GM13977 (cell line): ENCODE data around the gene UQCC2.

Experiments used
- DNase-seq: peaks from one replicate; pipeline ENCODE4 v3.0.0; 2012; ENCODE audit warnings: low spot score
- CTCF ChIP-seq: IDR thresholded peaks from 2 replicates; pipeline ENCODE4 v1.5.1; 2012; ENCODE audit warnings: mild to moderate bottlenecking, control low read depth; ENCODE audit not compliant: insufficient read depth; ENCODE audit errors: extremely low read depth, missing control alignments
- in situ Hi-C: fragments of 300-500 bp; cut with MboI; formaldehyde crosslinking; loops from one replicate; pipeline ENCODE4 v1.12.0; 2022; ENCODE audit warnings: low sequenced_read_pairs, low pct_unique_long_range_greater_than_20kb, mixed read lengths, inconsistent platforms; ENCODE audit not compliant: unreplicated experiment

The UQCC2 gene

GRCh38 chr6:33732385-33732784 lies 20.9 kb upstream of the UQCC2 start:
- no peak for DNase-seq
- in situ Hi-C loops, result no loop called here
- TF ChIP-seq CTCF, result no peak

GRCh38 chr6:33731751-33732282 lies 20.3 kb upstream of the UQCC2 start:
- DNase-seq, result no peak
- in situ Hi-C loops, result no loop called here
- TF ChIP-seq CTCF, result no peak

GRCh38 chr6:33731035-33731434 lies 19.5 kb upstream of the UQCC2 start:
- TF ChIP-seq CTCF, result no peak
- no peak for DNase-seq
- in situ Hi-C loops, result no loop called here

GRCh38 chr6:33730611-33731010 lies 19.1 kb upstream of the UQCC2 start:
- no peak for DNase-seq
- no peak for TF ChIP-seq CTCF
- in situ Hi-C loops, result no loop called here

- DNase-seq, result no peak
- in situ Hi-C loops, result no loop called here
- TF ChIP-seq CTCF, result no peak
Measured at GRCh38 chr6:33729059-33729458, 17.6 kb upstream of the UQCC2 start.

GRCh38 chr6:33728438-33728837 lies 16.9 kb upstream of the UQCC2 start:
- no peak for TF ChIP-seq CTCF
- in situ Hi-C loops, result no loop called here
- DNase-seq, result no peak

- no peak for DNase-seq
- in situ Hi-C loops, result no loop called here
- TF ChIP-seq CTCF, result no peak
Measured at GRCh38 chr6:33727932-33728331, 16.4 kb upstream of the UQCC2 start.
